Stomach smooth muscle (tissue), 2 donors: Measurements from ENCODE around the gene VOPP1.

Source experiments
- H3K27ac ChIP-seq: one replicate; pipeline ENCODE4 v1.7.0; 2013; ENCODE audit warnings: mild to moderate bottlenecking, low read length, inconsistent platforms
- H3K27me3 ChIP-seq, 2 donors: one replicate each; pipeline ENCODE4 v1.7.0; 2013; ENCODE audit warnings: low read length in 2 of 2; ENCODE audit not compliant: insufficient read depth in 2 of 2, control insufficient read depth in 1 of 2
- H3K36me3 ChIP-seq, 2 donors: one replicate each; pipeline ENCODE4 v1.7.0; 2013; ENCODE audit warnings: low read length in 2 of 2; ENCODE audit not compliant: control insufficient read depth in 2 of 2, insufficient read depth in 2 of 2
- H3K4me1 ChIP-seq: one replicate; pipeline ENCODE4 v1.7.0; 2013; ENCODE audit warnings: low read length; ENCODE audit not compliant: control insufficient read depth, insufficient read depth
- H3K4me3 ChIP-seq, 2 donors: one replicate each; pipeline ENCODE4 v1.7.0; 2013; ENCODE audit warnings: low read length in 2 of 2
- H3K9ac ChIP-seq, 2 donors: one replicate each; pipeline ENCODE4 v1.7.0; 2013; ENCODE audit warnings: low read length in 2 of 2, mild to moderate bottlenecking in 1 of 2
- H3K9me3 ChIP-seq, 2 donors: one replicate each; pipeline ENCODE4 v1.7.0; 2013; ENCODE audit warnings: low read length in 2 of 2; ENCODE audit not compliant: control insufficient read depth in 2 of 2
- donor health status: healthy.
- donor health status: Pancreatic carcinoma.

The VOPP1 gene

DNA sequence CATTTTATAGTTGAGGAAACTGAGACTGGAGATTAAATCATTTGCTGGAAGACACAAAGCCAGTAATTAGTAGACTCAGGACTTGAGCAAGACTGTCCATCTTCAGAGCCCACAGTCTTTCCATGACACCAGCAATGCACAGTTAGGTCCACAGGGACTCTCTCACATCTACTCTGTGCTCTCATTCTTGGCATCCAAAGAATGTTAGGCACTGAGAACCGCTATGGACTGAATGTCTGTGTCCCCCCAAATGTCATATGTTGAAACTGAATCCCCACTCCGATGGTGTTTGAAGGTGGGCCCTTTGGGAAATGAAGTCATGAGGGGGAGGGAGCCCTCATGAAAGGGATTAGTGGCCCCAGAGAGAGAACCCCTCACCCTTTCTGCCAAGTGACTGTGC is 106.6 kb downstream of the VOPP1 start:
- Histone ChIP-seq H3K27me3 (no peaks in the 10 kb centered on the region), H3K36me3 (peaks cover 9 to 21% of the 10 kb centered on the region in 2 donors), H3K4me3 (no peak overlapping the region), H3K4me1 (no peaks in the 10 kb centered on the region), H3K9me3 (no peaks in the 10 kb centered on the region), H3K9ac (no peak overlapping the region), H3K27ac (no peak overlapping the region)

DNA sequence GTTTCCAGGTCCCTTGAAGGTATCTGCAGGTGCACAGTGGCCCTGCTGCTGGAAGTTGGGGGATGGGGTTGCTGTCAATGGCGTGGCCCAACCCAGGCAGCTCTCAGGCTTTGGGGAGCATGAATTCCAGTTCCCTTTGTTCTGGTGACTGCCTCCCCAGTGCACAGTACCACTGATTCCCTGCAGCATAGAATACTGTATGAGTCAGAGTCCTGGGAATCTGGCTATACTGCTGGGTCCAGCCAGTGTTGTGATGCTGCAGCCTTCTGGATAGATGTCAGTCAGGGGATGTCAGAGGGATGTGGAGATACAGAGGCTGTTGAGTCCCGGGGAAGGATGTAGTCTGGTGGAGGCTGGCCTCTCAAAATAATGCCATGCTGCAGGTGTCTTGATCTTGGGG is 107.9 kb downstream of the VOPP1 start:
- no peaks in the 10 kb centered on the region for H3K4me1 ChIP-seq
- no peak overlapping the region for H3K27ac ChIP-seq
- H3K27me3 ChIP-seq = no peaks in the 10 kb centered on the region
- H3K9me3 ChIP-seq = no peaks in the 10 kb centered on the region
- no peak overlapping the region for H3K9ac ChIP-seq
- H3K36me3 ChIP-seq = peaks cover 9 to 19% of the 10 kb centered on the region in 2 donors
- no peak overlapping the region for H3K4me3 ChIP-seq

DNA sequence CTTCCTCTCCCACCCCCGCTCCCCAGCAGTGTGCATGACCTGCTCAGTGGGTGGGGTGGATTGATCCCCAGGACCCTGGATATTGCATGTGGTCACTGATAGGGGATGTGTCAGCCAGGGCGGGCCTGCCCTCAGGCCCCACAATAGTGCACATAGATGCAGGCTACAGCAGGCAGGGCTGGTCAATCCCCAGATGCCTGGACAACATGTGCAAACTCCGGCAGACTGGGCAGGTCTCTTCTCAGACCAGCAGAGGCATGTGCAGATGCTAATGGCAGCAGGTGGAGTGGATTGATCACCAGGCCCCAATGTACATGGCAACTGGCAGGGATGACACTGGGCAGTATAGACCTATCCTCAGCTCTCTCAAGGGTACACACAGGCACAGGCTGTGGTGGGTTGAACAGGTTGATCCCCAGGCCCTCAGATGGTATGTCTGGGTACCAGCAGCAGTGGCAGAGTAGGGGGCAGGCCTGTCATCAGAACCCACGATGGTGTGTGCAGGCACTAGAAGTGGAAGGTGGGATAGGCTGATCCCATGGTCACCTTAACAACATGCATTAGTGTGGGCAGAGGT is 108.5 kb downstream of the VOPP1 start:
- Histone ChIP-seq H3K36me3 (peaks cover 9 to 19% of the 10 kb centered on the region in 2 donors), H3K9me3 (no peaks in the 10 kb centered on the region), H3K4me3 (no peak overlapping the region), H3K9ac (no peak overlapping the region), H3K27ac (no peak overlapping the region), H3K4me1 (no peaks in the 10 kb centered on the region), H3K27me3 (no peaks in the 10 kb centered on the region)

DNA sequence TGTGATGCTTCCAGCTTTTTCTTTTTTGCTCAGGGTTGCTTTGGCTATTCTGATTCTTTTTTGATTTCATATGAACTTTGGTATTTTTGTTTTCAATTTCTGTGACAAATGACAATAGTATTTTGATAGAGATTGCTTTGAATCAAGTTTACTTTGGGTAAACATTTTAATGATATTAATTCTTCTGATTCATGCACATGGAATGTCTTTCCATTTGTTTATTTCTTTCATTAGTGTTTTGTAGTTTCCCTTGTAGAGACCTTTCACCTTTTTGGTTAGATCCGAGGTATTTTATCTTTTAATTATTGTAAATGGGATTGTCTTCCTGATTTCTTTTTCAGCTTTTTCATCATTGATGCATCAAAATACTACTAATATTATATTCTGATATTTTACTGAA is 114.0 kb downstream of the VOPP1 start:
- Histone ChIP-seq H3K27ac (no peak overlapping the region), H3K4me3 (no peak overlapping the region), H3K9ac (no peak overlapping the region), H3K9me3 (peaks cover 0 to 4% of the 10 kb centered on the region in 2 donors), H3K4me1 (no peaks in the 10 kb centered on the region), H3K27me3 (no peaks in the 10 kb centered on the region), H3K36me3 (no peaks in the 10 kb centered on the region)

DNA sequence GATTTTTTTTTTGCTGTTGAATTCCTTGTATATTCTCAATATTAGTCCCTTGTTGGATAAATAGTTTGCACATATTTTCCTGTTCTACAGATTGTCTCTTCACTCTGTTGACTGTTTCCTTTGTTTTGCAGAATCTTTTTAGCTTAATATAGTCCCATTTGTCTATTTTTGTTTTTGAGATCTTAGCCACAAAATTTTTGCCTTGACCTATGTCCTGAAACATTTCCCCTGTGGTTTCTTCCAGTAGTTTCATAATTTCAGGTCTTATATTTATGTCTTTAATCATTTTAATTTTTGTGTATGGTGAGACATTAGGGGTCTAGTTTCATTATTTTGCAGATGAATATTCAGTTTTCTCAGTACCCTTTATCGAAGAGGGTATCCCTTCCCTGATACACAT is 114.5 kb downstream of the VOPP1 start:
- no peaks in the 10 kb centered on the region for H3K4me1 ChIP-seq
- H3K27ac ChIP-seq = no peak overlapping the region
- no peaks in the 10 kb centered on the region for H3K36me3 ChIP-seq
- no peaks in the 10 kb centered on the region for H3K27me3 ChIP-seq
- no peak overlapping the region for H3K4me3 ChIP-seq
- H3K9me3 ChIP-seq = peaks cover 0 to 4% of the 10 kb centered on the region in 2 donors
- no peak overlapping the region for H3K9ac ChIP-seq

DNA sequence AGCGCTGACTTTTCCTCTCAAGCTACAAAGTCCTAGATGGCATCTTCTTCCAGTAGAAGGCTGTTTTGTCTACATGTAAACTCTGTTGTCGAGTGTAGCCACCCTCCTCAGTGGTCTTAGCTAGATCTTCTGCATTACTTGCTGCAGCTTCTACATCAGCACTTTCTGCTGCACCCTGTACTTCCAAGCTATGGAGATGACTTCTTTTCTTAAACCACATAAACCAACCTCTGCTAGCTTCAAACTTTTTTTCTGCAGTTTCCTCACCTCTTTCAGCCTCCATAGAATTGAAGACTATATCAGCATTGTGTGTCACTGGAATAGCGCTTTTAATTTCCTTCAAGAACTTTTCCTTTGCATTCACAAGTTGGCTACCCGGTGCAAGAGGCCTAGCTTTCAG is 119.3 kb downstream of the VOPP1 start:
- Histone ChIP-seq H3K4me3 (no peak overlapping the region), H3K9ac (no peak overlapping the region), H3K9me3 (peaks cover 0 to 4% of the 10 kb centered on the region in 2 donors), H3K4me1 (no peaks in the 10 kb centered on the region), H3K27me3 (peaks cover 0 to 9% of the 10 kb centered on the region in 2 donors), H3K36me3 (no peaks in the 10 kb centered on the region), H3K27ac (no peak overlapping the region)

DNA sequence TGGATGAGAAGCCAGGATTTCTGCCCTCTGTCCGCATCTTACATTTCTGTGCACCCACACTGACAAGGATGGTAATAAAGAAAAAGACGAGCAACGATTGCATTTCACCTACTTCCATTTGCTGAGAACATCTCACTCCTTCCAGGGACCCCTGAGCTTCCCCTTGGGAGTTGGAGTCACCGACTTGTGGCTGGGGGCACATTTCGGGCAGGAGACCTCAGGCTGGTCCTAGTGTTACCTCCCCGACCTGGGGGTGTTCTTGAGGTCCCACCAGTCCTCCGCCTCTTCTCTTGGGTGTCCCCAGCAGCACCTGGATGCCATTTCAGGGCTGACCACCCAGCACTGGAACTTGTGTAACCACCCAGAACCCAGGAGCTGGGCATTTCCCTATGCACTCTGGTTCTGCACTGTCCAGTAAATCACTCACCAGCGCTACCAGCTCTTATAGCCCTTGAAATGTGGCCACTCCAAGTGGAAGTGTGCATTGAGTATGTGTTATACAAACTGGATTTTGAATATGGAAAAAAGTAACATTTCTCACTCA is 122.2 kb downstream of the VOPP1 start:
- H3K4me3 ChIP-seq = no peak overlapping the region
- H3K27ac ChIP-seq = no peak overlapping the region
- no peaks in the 10 kb centered on the region for H3K36me3 ChIP-seq
- H3K27me3 ChIP-seq = peaks cover 0 to 9% of the 10 kb centered on the region in 2 donors
- H3K4me1 ChIP-seq = no peaks in the 10 kb centered on the region
- H3K9me3 ChIP-seq = no peaks in the 10 kb centered on the region
- H3K9ac ChIP-seq = no peak overlapping the region

DNA sequence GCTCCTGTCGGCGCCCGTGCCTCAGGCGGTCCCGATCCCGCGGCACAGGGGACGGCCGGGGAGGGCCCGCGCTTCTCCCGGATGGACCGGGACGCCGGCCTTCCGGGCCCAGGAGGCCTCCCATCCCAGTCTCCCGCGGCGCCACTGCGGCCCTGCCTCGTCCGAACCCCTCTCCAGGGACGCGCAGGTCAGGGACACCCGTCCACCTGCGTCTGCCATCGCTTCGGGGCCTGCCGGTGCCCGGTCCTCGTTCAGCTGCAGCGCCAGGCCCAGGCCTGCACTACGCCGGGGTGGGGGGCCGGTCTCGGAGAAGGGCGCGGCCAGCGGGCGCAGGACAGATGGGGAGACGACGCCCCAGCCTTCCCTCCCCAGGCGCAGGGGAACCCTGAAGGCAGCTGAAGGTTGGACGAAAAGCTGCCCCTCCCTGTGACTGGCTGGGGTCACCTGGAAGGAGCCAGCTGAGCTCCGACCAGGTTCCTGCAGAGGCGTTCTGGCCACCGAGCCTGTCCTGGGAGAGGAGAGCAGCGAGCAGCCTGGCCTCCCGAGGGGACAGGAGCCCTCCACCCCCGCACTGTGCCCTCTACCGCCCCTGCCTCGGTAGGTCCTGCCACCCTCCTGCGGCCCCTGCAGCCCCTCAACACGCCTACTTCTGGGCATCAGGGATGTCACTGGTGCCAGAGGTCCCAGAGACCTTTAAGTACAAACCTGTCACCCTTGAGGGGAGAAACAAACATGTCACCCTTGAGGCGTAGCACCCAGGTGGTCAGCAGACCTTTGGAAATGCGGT is 122.9 kb downstream of the VOPP1 start:
- H3K36me3 ChIP-seq = no peaks in the 10 kb centered on the region
- H3K4me1 ChIP-seq = no peaks in the 10 kb centered on the region
- H3K27ac ChIP-seq = no peak overlapping the region
- H3K27me3 ChIP-seq = peaks cover 0 to 9% of the 10 kb centered on the region in 2 donors
- H3K4me3 ChIP-seq = no peak overlapping the region
- H3K9me3 ChIP-seq = no peaks in the 10 kb centered on the region
- no peak overlapping the region for H3K9ac ChIP-seq

DNA sequence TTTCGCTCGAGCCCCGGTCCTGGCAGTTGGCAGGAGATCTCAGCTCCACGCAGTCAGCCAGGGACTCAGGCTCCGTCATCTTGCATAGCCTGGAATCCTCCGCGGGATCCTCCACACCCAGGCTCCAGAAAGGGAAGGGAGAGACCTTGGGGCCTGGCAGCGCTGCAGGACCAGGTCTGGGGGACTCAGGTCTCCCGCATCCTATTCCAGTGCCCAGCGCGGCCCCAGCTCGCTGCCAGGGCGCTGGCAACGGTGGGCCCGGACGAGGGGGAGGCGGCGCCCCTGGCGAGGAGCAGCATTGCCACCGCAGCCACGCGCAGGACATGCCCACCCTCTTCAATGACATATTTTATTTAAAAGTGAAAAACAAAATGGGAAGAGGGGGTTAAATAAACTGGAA is 123.8 kb downstream of the VOPP1 start:
- Histone ChIP-seq H3K27ac (no peak overlapping the region), H3K9ac (no peak overlapping the region), H3K4me1 (no peaks in the 10 kb centered on the region), H3K36me3 (no peaks in the 10 kb centered on the region), H3K9me3 (no peaks in the 10 kb centered on the region), H3K4me3 (no peak overlapping the region), H3K27me3 (peaks cover 0 to 9% of the 10 kb centered on the region in 2 donors)

DNA sequence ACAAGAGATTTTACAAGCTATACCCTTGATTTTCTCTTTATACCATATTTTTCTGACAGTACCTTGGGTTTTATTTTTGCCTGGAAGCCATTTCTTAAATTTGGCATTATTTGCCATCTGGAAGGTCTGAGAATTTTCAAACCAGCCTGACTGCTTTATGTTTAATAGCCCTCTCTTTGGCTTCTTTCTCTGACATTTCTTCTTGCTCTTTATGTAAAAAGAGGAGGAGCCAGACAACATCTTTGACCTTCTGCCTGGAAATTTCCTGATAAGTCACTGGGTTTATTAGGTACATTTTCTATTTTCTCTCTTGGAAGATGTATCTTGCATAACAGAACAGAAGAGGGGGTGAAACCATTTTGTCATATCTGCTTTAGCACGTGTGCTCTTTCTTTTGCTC is 127.5 kb downstream of the VOPP1 start:
- Histone ChIP-seq H3K4me3 (no peak overlapping the region), H3K27me3 (peaks cover 0 to 9% of the 10 kb centered on the region in 2 donors), H3K9me3 (no peaks in the 10 kb centered on the region), H3K4me1 (no peaks in the 10 kb centered on the region), H3K36me3 (no peaks in the 10 kb centered on the region), H3K27ac (no peak overlapping the region), H3K9ac (no peak overlapping the region)
